K562 (cell line): ENCODE measurements around the gene CTCF. TPM values are rescaled to one million over a fixed set of nuclear protein-coding genes. Genes with fewer than 3 reads are reported as not detected.

Experiments
- ATAC-seq: fragments of 200-7000 bp; cut with Tn5 transposase; 3 replicates; pipeline ENCODE4 v1.9.1; 2020; ENCODE audit warnings: moderate library complexity
- BruUV-seq: library from RNA; stranded (reverse); fragments of 400-500 nt; replicated peaks from 2 replicates; lab custom pipeline; 2021; lab: Mats Ljungman, UMichigan
- CTCF ChIA-PET: fragments of 300-600 bp; formaldehyde crosslinking; extraction: SDS; loops from one replicate; lab custom pipeline; 2021; ENCODE audit warnings: low intra/inter-chr PET ratio; lab: Yijun Ruan, JAX
- POLR2A ChIA-PET: fragments of 300-600, 350-650 bp; sonication (Branson Sonifier 250); formaldehyde crosslinking; extraction: SDS; loops from one replicate; lab custom pipeline; 2021; ENCODE audit warnings: antibody characterized with exemption, inconsistent platforms; lab: Yijun Ruan, JAX
- DNase-seq, 4 experiments: peaks; one replicate each; pipeline versions ENCODE4 v3.0.0 to v3.0.0-alpha.2; 2011 to 2018; ENCODE audit warnings: low spot score in 3 of 4, mixed read lengths in 3 of 4; ENCODE audit errors: extremely low read depth in 1 of 4
- FAIRE-seq: peaks from 2 replicates; lab custom pipeline; 2011; peaks lifted over from hg19 to GRCh38; lab: Jason Lieb, UNC
- H2AFZ ChIP-seq: 2 replicates; pipeline ENCODE4 v1.6.0; 2011; ENCODE audit warnings: low read depth, low read length, control low read depth, inconsistent platforms
- H3K27ac ChIP-seq: fragments of 200-600 bp; 3 replicates; pipeline ENCODE4 v1.8.0; 2011; ENCODE audit warnings: low read depth, mild to moderate bottlenecking, control low read depth, inconsistent platforms, low read length, moderate library complexity, mixed read lengths; ENCODE audit errors: extremely low read depth
- H3K27me3 ChIP-seq, 2 experiments: fragments of 300-600 bp in 1 of 2; 2 replicates in 1 of 2; 3 replicates in 1 of 2; pipeline versions ENCODE4 v1.6.0 to v1.8.0; 2011; ENCODE audit warnings: inconsistent platforms in 2 of 2, low read length in 2 of 2, mild to moderate bottlenecking in 1 of 2, mixed read lengths in 1 of 2, moderate library complexity in 1 of 2; ENCODE audit not compliant: control insufficient read depth in 2 of 2, insufficient read depth in 2 of 2
- H3K36me3 ChIP-seq: fragments of 300-600 bp; 3 replicates; pipeline ENCODE4 v1.8.0; 2011; ENCODE audit warnings: mild to moderate bottlenecking, low read length, inconsistent platforms; ENCODE audit not compliant: control insufficient read depth, insufficient read depth
- H3K4me1 ChIP-seq, 2 experiments: fragments of 200-600 bp in 1 of 2; replicated peaks in 1 of 2; 2 replicates in 1 of 2; 3 replicates in 1 of 2; pipeline versions ENCODE4 v1.5.1 to v1.8.0; 2011; ENCODE audit warnings: inconsistent platforms in 2 of 2, low read length in 2 of 2, mild to moderate bottlenecking in 1 of 2, mixed read lengths in 1 of 2, moderate library complexity in 1 of 2; ENCODE audit not compliant: control insufficient read depth in 2 of 2, insufficient read depth in 2 of 2
- H3K4me2 ChIP-seq: 2 replicates; pipeline ENCODE4 v1.6.1; 2011; ENCODE audit warnings: low read length, control low read depth, inconsistent platforms, mixed read lengths; ENCODE audit not compliant: insufficient read depth
- H3K4me3 ChIP-seq: fragments of 200-600 bp; sonication (generic), shearing (Covaris generic); 2 replicates; pipeline ENCODE4 v1.5.1; 2016; ENCODE audit warnings: control low read depth, inconsistent platforms
- H3K79me2 ChIP-seq: fragments of 200-600 bp; 3 replicates; pipeline ENCODE4 v1.8.0; 2011; ENCODE audit warnings: low read length, inconsistent platforms; ENCODE audit not compliant: control insufficient read depth, insufficient read depth
- H3K9ac ChIP-seq, 2 experiments: 2 replicates each; pipeline versions ENCODE4 v1.6.0 to v1.6.1; 2011; ENCODE audit warnings: low read depth in 2 of 2, low read length in 2 of 2, control low read depth in 1 of 2, inconsistent platforms in 1 of 2, mild to moderate bottlenecking in 1 of 2, mixed read lengths in 1 of 2; ENCODE audit not compliant: insufficient read depth in 1 of 2
- H3K9me1 ChIP-seq: one replicate; pipeline ENCODE4 v1.6.0; 2011; ENCODE audit warnings: inconsistent platforms, mild to moderate bottlenecking, low read length, moderate library complexity; ENCODE audit not compliant: control insufficient read depth, insufficient read depth
- H3K9me3 ChIP-seq: replicated peaks from 2 replicates; pipeline ENCODE4 v1.5.1; 2011; ENCODE audit warnings: low read depth, low read length, inconsistent platforms; ENCODE audit not compliant: control insufficient read depth, insufficient read depth
- H4K20me1 ChIP-seq: replicated peaks from 2 replicates; pipeline ENCODE4 v1.6.1; 2011; ENCODE audit warnings: low read length, inconsistent platforms, mixed read lengths; ENCODE audit not compliant: control insufficient read depth, insufficient read depth
- POU5F1 ChIP-seq: fragments of 150-350 bp; IDR thresholded peaks from 2 replicates; pipeline ENCODE4 v1.6.1; 2014; ENCODE audit warnings: borderline replicate concordance, low read length, low read depth, mild to moderate bottlenecking; ENCODE audit not compliant: partially characterized antibody
- RCOR1 ChIP-seq, 2 experiments: IDR thresholded peaks; 2 replicates each; pipeline ENCODE4 v1.6.1; 2012; ENCODE audit warnings: low read depth in 2 of 2, low read length in 2 of 2, borderline replicate concordance in 1 of 2, improper control_type of control experiment in 1 of 2
- TGIF2 ChIP-seq: sonication (generic); formaldehyde crosslinking; IDR thresholded peaks from 2 replicates; pipeline ENCODE4 v1.8.1; 2022; ENCODE audit warnings: mild to moderate bottlenecking, missing genetic modification reagents, moderate library complexity
- ZNF785 ChIP-seq: fragments of 250-450 bp; sonication (Bioruptor Pico); IDR thresholded peaks from 2 replicates; pipeline ENCODE4 v1.4.0; 2020; ENCODE audit warnings: mild to moderate bottlenecking
- WGBS: fragments of 100-300 bp; shearing (Covaris generic); methylation state at CpG from one replicate; pipeline ENCODE4 v1.1.6; 2016; ENCODE audit warnings: low coverage, mixed read lengths; ENCODE audit not compliant: insufficient coverage; ENCODE audit errors: missing lambda C conversion rate; 5-methylcytosine and 5-hydroxymethylcytosine counted together
- in situ Hi-C: fragments of 300-500 bp; cut with MboI; formaldehyde crosslinking; loops from 4 replicates; pipeline ENCODE4 v1.15.0; 2018; ENCODE audit warnings: inconsistent platforms, mixed read lengths
- intact Hi-C: fragments of 100-400 bp; cut with micrococcal nuclease; formaldehyde crosslinking; loops from 2 replicates; pipeline ENCODE4 v1.14.2; 2022
- polyA plus RNA-seq, 8 experiments: library from polyadenylated mRNA; depleted of rRNA in 4 of 8; stranded (reverse) in 5 of 8; unstranded in 3 of 8; fragments of >200 nt; fragmentation: Nextera tagmentation in 2 of 8; fragmentation: Illumina TruSeq in 1 of 8; extraction: Ambion mirVana in 2 of 8; extraction: Trizol in 1 of 8; gene quantifications; 2 replicates each; pipeline versions ENCODE4 v1.2.1 to v1.2.3, GENCODE V29; 2011 to 2014; ENCODE audit warnings: inconsistent platforms in 1 of 8, missing spikeins in 1 of 8
- total RNA-seq, 7 experiments: library from RNA; depleted of rRNA in 6 of 7; stranded (reverse); fragments of >200 nt in 6 of 7; fragmentation: Illumina TruSeq in 2 of 7; extraction: Trizol in 2 of 7; gene quantifications; 2 replicates each; pipeline versions ENCODE4 v1.2.1 to v1.2.3, GENCODE V29; 2011 to 2021; ENCODE audit warnings: low replicate concordance in 1 of 7
- TF ChIP-seq, protein P1 (sequence below): IDR thresholded peaks from 3 replicates; pipeline ENCODE4 v1.6.1; 2011; ENCODE audit warnings: borderline replicate concordance, mild to moderate bottlenecking; ENCODE audit not compliant: insufficient read length, insufficient read depth
- TF ChIP-seq, protein P2 (sequence below): sonication (generic); formaldehyde crosslinking; IDR thresholded peaks from 2 replicates; pipeline ENCODE4 v1.4.0; 2020; ENCODE audit warnings: mild to moderate bottlenecking, missing genetic modification reagents
- TF ChIP-seq, protein P3 (sequence below): sonication (generic); formaldehyde crosslinking; IDR thresholded peaks from 2 replicates; pipeline ENCODE4 v1.8.0; 2022; ENCODE audit warnings: missing genetic modification reagents, mild to moderate bottlenecking, borderline replicate concordance
- TF ChIP-seq, protein P4 (sequence below): conservative IDR thresholded peaks from 2 replicates; pipeline ENCODE4 v1.6.1; 2011; ENCODE audit warnings: low read depth, mild to moderate bottlenecking, low read length; ENCODE audit not compliant: control insufficient read depth
- TF ChIP-seq, protein P5 (sequence below): sonication (generic); formaldehyde crosslinking; IDR thresholded peaks from 2 replicates; pipeline ENCODE4 v1.8.1; 2023; ENCODE audit warnings: mild to moderate bottlenecking, missing genetic modification reagents

CTCF gene
- total and polyA plus RNA-seq, 9 of the 15 experiments (the other 6 are each of a cell fraction or from before 2014, with no cell fraction given): 7.8 to 49.2 (median 33.9) TPM

DNA sequence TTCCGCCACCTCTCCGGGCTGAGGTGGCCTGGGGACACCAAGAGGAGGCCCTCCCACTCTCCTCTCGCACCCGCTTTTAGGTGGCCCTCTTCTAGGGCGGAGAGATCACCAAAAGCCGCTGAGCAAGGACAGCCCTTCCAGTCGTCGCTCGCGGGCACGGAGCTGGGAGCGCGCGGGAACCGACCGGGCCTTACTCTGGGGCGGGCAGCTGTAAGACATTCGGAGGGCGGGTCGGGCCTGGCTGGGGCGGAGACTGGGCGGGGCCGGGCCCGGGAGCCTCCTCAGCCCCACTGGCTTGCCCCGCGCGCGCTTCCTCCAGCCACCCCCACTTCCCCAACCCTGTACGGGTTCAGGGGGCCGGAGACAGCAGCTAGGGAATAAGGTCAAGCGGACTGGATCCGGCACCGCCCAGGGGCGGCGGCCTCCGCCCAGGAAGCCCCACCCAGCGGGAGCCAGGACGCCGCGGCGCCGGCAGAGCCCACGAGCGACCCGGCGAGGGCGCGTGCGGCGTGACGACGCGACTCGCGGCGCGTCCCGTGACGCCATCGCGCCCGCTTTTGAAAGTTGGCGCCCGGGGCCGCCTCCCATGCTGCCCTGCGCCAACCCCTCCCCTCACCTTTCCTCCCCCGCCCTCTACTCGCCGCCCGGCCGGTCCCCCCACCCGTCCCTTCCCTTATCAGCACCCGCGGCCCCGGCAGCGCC, 351 bp upstream of the CTCF start:
- peak overlapping the region; percentile 68 for H2AFZ ChIP-seq
- in situ Hi-C loops (no loop called here), intact Hi-C loops (loop anchor here (2.0 to 5.0 kb wide), 3 partner anchors 41 to 105 kb away; partner anchors contain the start of genes C16orf86 and ENKD1)
- DNase-seq (peak; percentile 93 to 98 (median 97)), ATAC-seq (peak; percentile 94), FAIRE-seq (peak; percentile 76)
- H3K27me3 ChIP-seq: no peaks in the 10 kb centered on the region
- BruUV-seq: no TSS peak
- POLR2A ChIA-PET: interaction anchor here (0.6 to 3.2 kb wide), 19 partner anchors 10 to 1921 kb away, joined by 3 to 24 read pairs (median 4); partner anchors contain the start of genes ACD and PARD6A
- H3K79me2 ChIP-seq: peaks cover 54% of the 10 kb centered on the region
- peak overlapping the region; percentile 99 for H3K27ac ChIP-seq
- H3K4me1 ChIP-seq: peaks cover 15 to 27% of the 10 kb centered on the region in 2 experiments; a peak in 4 of 5 replicates
- H3K36me3 ChIP-seq: peaks cover 4% of the 10 kb centered on the region; the same call in 1 of the 3 replicates
- H3K9me3 ChIP-seq: no peaks in the 10 kb centered on the region
- peak overlapping the region; percentile 97 for H3K4me3 ChIP-seq
- 2% methylated on average over 29 of the region's 76 CpGs for WGBS
- no peaks in the 10 kb centered on the region for H3K9me1 ChIP-seq
- CTCF ChIA-PET: interaction anchor here (0.6 to 2.3 kb wide), 4 partner anchors 15 to 106 kb away, joined by 3 to 17 read pairs (median 6); partner anchors contain the start of gene CARMIL2
- peak overlapping the region; percentile 90 to 99 for H3K9ac ChIP-seq
- H4K20me1 ChIP-seq: no peaks in the 10 kb centered on the region
- peak overlapping the region; percentile 81 for H3K4me2 ChIP-seq
- TF ChIP-seq, protein P1, sequence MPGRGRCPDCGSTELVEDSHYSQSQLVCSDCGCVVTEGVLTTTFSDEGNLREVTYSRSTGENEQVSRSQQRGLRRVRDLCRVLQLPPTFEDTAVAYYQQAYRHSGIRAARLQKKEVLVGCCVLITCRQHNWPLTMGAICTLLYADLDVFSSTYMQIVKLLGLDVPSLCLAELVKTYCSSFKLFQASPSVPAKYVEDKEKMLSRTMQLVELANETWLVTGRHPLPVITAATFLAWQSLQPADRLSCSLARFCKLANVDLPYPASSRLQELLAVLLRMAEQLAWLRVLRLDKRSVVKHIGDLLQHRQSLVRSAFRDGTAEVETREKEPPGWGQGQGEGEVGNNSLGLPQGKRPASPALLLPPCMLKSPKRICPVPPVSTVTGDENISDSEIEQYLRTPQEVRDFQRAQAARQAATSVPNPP: no peak
- TF ChIP-seq TGIF2 (CRISPR knock-in tag) (no peak), RCOR1 (IDR thresholded peaks at IDR 0.05; ENCODE audit: borderline replicate concordance in 1 of 2, low read depth in 2 of 2, low read length in 2 of 2) (peak; percentile 11 to 56; a peak in 3 of 4 replicates), ZNF785 (CRISPR knock-in tag) (no peak), POU5F1 (no peak)
- TF ChIP-seq, protein P2, sequence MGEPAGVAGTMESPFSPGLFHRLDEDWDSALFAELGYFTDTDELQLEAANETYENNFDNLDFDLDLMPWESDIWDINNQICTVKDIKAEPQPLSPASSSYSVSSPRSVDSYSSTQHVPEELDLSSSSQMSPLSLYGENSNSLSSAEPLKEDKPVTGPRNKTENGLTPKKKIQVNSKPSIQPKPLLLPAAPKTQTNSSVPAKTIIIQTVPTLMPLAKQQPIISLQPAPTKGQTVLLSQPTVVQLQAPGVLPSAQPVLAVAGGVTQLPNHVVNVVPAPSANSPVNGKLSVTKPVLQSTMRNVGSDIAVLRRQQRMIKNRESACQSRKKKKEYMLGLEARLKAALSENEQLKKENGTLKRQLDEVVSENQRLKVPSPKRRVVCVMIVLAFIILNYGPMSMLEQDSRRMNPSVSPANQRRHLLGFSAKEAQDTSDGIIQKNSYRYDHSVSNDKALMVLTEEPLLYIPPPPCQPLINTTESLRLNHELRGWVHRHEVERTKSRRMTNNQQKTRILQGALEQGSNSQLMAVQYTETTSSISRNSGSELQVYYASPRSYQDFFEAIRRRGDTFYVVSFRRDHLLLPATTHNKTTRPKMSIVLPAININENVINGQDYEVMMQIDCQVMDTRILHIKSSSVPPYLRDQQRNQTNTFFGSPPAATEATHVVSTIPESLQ (CRISPR knock-in tag): no peak
- TF ChIP-seq, protein P3, sequence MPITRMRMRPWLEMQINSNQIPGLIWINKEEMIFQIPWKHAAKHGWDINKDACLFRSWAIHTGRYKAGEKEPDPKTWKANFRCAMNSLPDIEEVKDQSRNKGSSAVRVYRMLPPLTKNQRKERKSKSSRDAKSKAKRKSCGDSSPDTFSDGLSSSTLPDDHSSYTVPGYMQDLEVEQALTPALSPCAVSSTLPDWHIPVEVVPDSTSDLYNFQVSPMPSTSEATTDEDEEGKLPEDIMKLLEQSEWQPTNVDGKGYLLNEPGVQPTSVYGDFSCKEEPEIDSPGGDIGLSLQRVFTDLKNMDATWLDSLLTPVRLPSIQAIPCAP (CRISPR knock-in tag): no peak
- TF ChIP-seq, protein P4, sequence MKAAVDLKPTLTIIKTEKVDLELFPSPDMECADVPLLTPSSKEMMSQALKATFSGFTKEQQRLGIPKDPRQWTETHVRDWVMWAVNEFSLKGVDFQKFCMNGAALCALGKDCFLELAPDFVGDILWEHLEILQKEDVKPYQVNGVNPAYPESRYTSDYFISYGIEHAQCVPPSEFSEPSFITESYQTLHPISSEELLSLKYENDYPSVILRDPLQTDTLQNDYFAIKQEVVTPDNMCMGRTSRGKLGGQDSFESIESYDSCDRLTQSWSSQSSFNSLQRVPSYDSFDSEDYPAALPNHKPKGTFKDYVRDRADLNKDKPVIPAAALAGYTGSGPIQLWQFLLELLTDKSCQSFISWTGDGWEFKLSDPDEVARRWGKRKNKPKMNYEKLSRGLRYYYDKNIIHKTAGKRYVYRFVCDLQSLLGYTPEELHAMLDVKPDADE: peak; percentile 26; the same call in 1 of the 2 replicates
- TF ChIP-seq, protein P5, sequence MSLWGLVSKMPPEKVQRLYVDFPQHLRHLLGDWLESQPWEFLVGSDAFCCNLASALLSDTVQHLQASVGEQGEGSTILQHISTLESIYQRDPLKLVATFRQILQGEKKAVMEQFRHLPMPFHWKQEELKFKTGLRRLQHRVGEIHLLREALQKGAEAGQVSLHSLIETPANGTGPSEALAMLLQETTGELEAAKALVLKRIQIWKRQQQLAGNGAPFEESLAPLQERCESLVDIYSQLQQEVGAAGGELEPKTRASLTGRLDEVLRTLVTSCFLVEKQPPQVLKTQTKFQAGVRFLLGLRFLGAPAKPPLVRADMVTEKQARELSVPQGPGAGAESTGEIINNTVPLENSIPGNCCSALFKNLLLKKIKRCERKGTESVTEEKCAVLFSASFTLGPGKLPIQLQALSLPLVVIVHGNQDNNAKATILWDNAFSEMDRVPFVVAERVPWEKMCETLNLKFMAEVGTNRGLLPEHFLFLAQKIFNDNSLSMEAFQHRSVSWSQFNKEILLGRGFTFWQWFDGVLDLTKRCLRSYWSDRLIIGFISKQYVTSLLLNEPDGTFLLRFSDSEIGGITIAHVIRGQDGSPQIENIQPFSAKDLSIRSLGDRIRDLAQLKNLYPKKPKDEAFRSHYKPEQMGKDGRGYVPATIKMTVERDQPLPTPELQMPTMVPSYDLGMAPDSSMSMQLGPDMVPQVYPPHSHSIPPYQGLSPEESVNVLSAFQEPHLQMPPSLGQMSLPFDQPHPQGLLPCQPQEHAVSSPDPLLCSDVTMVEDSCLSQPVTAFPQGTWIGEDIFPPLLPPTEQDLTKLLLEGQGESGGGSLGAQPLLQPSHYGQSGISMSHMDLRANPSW (CRISPR knock-in tag): no peak
